Stimulated activated CD8-positive, alpha-beta memory T cell treated with anti-CD3 and anti-CD28 coated beads, Interleukin-15, amount 100 ng/mL, for 24 hours (primary cell): ENCODE measurements around the gene CNN3.

Experiments
- DNase-seq: peaks from one replicate; pipeline ENCODE4 v3.0.0-alpha.2; 2020; ENCODE audit warnings: low read depth

CNN3 gene

GRCh38 chr1:94887106-94887505 lies 39.8 kb downstream of the CNN3 start:
- DNase-seq, result no peak

GRCh38 chr1:94886361-94886760 lies 40.5 kb downstream of the CNN3 start:
- no peak for DNase-seq

GRCh38 chr1:94884507-94884906 lies 42.4 kb downstream of the CNN3 start:
- DNase-seq, result no peak

- no peak for DNase-seq
Observed at GRCh38 chr1:94884106-94884505, 42.8 kb downstream of the CNN3 start.

- no peak for DNase-seq
Observed at GRCh38 chr1:94883691-94884090, 43.2 kb downstream of the CNN3 start.

- DNase-seq, result no peak
Observed at GRCh38 chr1:94878329-94878728, 48.6 kb downstream of the CNN3 start.

- no peak for DNase-seq
Observed at GRCh38 chr1:94876362-94876761, 50.5 kb downstream of the CNN3 start.

GRCh38 chr1:94875794-94876193 lies 51.1 kb downstream of the CNN3 start:
- no peak for DNase-seq

GRCh38 chr1:94874423-94874822 lies 52.5 kb downstream of the CNN3 start:
- DNase-seq, result no peak

- DNase-seq, result no peak
Observed at GRCh38 chr1:94873520-94874351, 53.2 kb downstream of the CNN3 start.

GRCh38 chr1:94872771-94873495 lies 54.0 kb downstream of the CNN3 start:
- DNase-seq, result no peak

- DNase-seq, result no peak
Observed at GRCh38 chr1:94871031-94871430, 55.9 kb downstream of the CNN3 start.

- DNase-seq, result no peak
Observed at GRCh38 chr1:94866164-94866807, 60.6 kb downstream of the CNN3 start.

- no peak for DNase-seq
Observed at GRCh38 chr1:94865360-94865759, 61.5 kb downstream of the CNN3 start.

- DNase-seq, result no peak
Observed at GRCh38 chr1:94864821-94865220, 62.1 kb downstream of the CNN3 start.

GRCh38 chr1:94863919-94864318 lies 63.0 kb downstream of the CNN3 start:
- DNase-seq, result no peak

- no peak for DNase-seq
Observed at GRCh38 chr1:94863297-94863911, 63.5 kb downstream of the CNN3 start.

- DNase-seq, result no peak
Observed at GRCh38 chr1:94862718-94863117, 64.2 kb downstream of the CNN3 start.

GRCh38 chr1:94859174-94859573 lies 67.7 kb downstream of the CNN3 start:
- DNase-seq, result no peak

GRCh38 chr1:94858276-94858675 lies 68.6 kb downstream of the CNN3 start:
- no peak for DNase-seq

GRCh38 chr1:94856868-94857267 lies 70.0 kb downstream of the CNN3 start:
- no peak for DNase-seq

GRCh38 chr1:94856004-94856403 lies 70.9 kb downstream of the CNN3 start:
- DNase-seq, result no peak

- no peak for DNase-seq
Observed at GRCh38 chr1:94855307-94855700, 71.6 kb downstream of the CNN3 start.
